ENCODE data around the gene CCDC116.

The CCDC116 gene

GRCh38 chr22:21685164-21685513 is 52.6 kb downstream of the CCDC116 start:
- TF ChIP-seq CTCF (IDR thresholded peaks at IDR 0.05; ENCODE audit: low read depth, low read length, missing control alignments), result no peak
- no peak overlapping the region for H3K4me3 ChIP-seq (replicated peaks; ENCODE audit: low read depth, low read length)

GRCh38 chr22:21686193-21686608 is 53.6 kb downstream of the CCDC116 start:
- TF ChIP-seq CTCF (IDR thresholded peaks at IDR 0.05; ENCODE audit: low read depth, low read length, missing control alignments), result no peak

More at GRCh38 chr22:21685164-21685513, 52.6 kb downstream of the CCDC116 start:
- DNase-seq (ENCODE audit: extremely low read depth, low read depth), result no peak

More at GRCh38 chr22:21686193-21686608, 53.6 kb downstream of the CCDC116 start:
- H3K4me3 ChIP-seq (replicated peaks; ENCODE audit: low read depth, low read length), result no peak overlapping the region
- no peak for DNase-seq (ENCODE audit: extremely low read depth, low read depth)

Data from HFF-Myc (cell line).